ENCODE results near the gene OPALIN.

The OPALIN gene

GRCh38 chr10:96299383-96299782 is 59.4 kb downstream of the OPALIN start:
- DNase-seq (ENCODE audit: low read depth in 2 of 2), result no peak

GRCh38 chr10:96298362-96298761 is 60.4 kb downstream of the OPALIN start:
- no peak for DNase-seq (ENCODE audit: low read depth in 2 of 2)

GRCh38 chr10:96297486-96297885 is 61.3 kb downstream of the OPALIN start:
- DNase-seq (ENCODE audit: low read depth in 2 of 2), result no peak

- no peak for DNase-seq (ENCODE audit: low read depth in 2 of 2)
These were observed 63.3 kb downstream of the OPALIN start for GRCh38 chr10:96295475-96295874.

All from activated CD8-positive, alpha-beta memory T cell treated with anti-CD3 and anti-CD28 coated beads for 4 hours (primary cell).